Measurements from ENCODE around the gene SETD6. TPM values are rescaled to one million over a fixed set of nuclear protein-coding genes. Genes with fewer than 3 reads are reported as not detected.

Gene SETD6
- total RNA-seq, 4 donors from 2014 or later = 18.2 to 27.5 (median 22.0) TPM

DNA sequence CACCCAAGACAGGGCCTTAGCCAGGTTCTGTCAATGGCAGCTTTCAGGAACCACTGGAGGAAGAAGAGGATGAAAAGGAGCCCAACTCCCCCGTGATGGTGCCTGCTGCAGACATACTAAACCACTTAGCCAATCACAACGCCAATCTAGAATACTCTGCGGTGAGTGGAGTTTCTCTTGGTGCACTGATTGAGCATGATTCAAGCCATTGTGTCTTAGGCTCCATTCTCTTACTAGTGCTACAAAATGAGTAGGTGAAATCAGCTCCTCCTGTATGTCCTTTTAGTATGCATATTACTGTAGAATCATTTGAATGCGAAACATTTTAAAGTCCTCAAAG, 1.4 kb downstream of the SETD6 start:
- no peak for TF ChIP-seq EP300 (IDR thresholded peaks at IDR 0.05)
- TF ChIP-seq POLR2A (IDR thresholded peaks at IDR 0.05; ENCODE audit: low read depth) = no peak
- TF ChIP-seq POLR2AphosphoS5 (IDR thresholded peaks at IDR 0.05) = no peak
- TF ChIP-seq, protein P1, sequence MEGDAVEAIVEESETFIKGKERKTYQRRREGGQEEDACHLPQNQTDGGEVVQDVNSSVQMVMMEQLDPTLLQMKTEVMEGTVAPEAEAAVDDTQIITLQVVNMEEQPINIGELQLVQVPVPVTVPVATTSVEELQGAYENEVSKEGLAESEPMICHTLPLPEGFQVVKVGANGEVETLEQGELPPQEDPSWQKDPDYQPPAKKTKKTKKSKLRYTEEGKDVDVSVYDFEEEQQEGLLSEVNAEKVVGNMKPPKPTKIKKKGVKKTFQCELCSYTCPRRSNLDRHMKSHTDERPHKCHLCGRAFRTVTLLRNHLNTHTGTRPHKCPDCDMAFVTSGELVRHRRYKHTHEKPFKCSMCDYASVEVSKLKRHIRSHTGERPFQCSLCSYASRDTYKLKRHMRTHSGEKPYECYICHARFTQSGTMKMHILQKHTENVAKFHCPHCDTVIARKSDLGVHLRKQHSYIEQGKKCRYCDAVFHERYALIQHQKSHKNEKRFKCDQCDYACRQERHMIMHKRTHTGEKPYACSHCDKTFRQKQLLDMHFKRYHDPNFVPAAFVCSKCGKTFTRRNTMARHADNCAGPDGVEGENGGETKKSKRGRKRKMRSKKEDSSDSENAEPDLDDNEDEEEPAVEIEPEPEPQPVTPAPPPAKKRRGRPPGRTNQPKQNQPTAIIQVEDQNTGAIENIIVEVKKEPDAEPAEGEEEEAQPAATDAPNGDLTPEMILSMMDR (IDR thresholded peaks at IDR 0.05) = no peak
- peak overlapping the region in 1 of 4 donors; percentile 94 for H3K4me3 ChIP-seq
- peaks cover 15 to 28% (median 20%) of the 10 kb centered on the region in 4 donors for H3K4me1 ChIP-seq
- intact Hi-C loops (cut with DNase I) = loop anchor here (5.0 kb wide), 1 partner anchor 111 kb away; the partner anchor contains the start of gene CNOT1
- H3K36me3 ChIP-seq = peaks cover 34 to 52% (median 50%) of the 10 kb centered on the region in 4 donors
- H3K27ac ChIP-seq (replicated peaks in 1 of 4) = peak overlapping the region in 1 of 4 donors; percentile 85
- H3K27me3 ChIP-seq = no peaks in the 10 kb centered on the region
- DNase-seq (ENCODE audit: extremely low spot score) = no peak
- H3K9me3 ChIP-seq = no peaks in the 10 kb centered on the region
- 78% methylated on average over 4 of the region's 4 CpGs for WGBS

DNA sequence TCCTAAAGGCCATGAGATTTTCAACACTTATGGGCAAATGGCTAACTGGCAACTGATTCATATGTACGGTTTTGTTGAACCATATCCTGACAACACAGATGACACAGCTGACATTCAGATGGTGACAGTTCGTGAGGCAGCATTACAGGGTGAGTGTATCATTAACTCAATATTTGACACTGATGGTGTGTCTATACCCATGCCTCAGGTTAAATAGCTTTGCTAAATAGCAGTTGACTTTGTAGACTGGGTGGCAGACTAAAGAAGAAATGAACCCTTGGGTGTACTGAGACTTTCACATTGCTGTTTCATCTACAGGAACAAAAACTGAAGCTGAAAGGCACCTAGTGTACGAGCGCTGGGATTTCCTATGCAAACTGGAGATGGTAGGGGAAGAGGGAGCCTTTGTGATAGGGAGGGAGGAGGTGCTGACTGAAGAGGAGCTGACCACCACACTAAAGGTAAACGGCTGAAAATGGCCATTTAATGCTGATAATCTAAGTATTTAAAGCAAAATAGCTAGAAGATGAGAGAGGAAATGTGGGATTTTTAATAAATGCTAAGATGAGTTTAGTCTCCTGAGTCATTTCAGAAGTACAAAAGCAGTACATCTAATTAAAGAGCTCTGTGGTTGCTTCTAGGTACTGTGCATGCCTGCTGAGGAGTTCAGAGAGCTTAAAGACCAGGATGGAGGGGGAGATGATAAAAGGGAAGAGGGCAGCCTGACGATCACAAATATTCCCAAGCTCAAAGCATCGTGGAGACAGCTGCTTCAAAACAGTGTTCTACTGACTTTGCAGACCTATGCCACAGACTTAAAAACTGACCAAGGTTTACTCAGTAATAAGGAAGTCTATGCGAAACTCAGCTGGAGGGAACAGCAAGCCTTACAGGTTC, 3.0 kb downstream of the SETD6 start:
- TF ChIP-seq POLR2AphosphoS5 (IDR thresholded peaks at IDR 0.05) (no peak), POLR2A (IDR thresholded peaks at IDR 0.05; ENCODE audit: low read depth) (no peak), EP300 (IDR thresholded peaks at IDR 0.05) (no peak)
- TF ChIP-seq, protein P1 (IDR thresholded peaks at IDR 0.05) = no peak
- 77% methylated on average over 8 of the region's 8 CpGs for WGBS
- intact Hi-C loops (cut with DNase I) = loop anchor here (5.0 kb wide), 1 partner anchor 109 kb away; the partner anchor contains the start of gene CNOT1
- H3K27ac ChIP-seq (replicated peaks in 1 of 4) = no peak overlapping the region
- no peaks in the 10 kb centered on the region for H3K27me3 ChIP-seq
- DNase-seq (ENCODE audit: extremely low spot score) = no peak
- no peak overlapping the region for H3K4me3 ChIP-seq
- H3K4me1 ChIP-seq = peaks cover 15 to 25% (median 20%) of the 10 kb centered on the region in 4 donors
- H3K9me3 ChIP-seq = no peaks in the 10 kb centered on the region
- peaks cover 50 to 68% (median 66%) of the 10 kb centered on the region in 4 donors for H3K36me3 ChIP-seq

DNA sequence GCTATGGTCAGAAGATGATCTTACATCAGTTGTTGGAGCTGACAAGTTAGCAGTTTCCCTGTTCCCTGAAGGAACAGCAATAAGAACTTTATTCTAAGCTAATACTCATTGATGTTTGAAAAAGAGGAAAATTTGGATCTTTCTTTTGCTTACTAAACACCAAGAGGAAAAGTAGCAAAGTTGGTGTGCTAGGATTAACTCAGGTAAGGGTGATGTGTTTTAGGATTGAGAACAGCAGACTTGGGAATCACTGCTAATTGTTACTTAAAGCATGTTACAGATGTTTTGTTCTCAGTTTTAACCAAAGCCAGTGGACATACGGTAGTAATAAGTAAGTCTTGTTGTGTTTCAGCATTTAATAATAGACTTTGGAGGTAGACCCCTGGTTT, 3.7 kb downstream of the SETD6 start:
- Histone ChIP-seq H3K27me3 (no peaks in the 10 kb centered on the region), H3K36me3 (peaks cover 57 to 75% (median 72%) of the 10 kb centered on the region in 4 donors), H3K4me3 (no peak overlapping the region), H3K4me1 (peaks cover 15 to 25% (median 18%) of the 10 kb centered on the region in 4 donors), H3K9me3 (no peaks in the 10 kb centered on the region), H3K27ac (replicated peaks in 1 of 4) (no peak overlapping the region)
- intact Hi-C loops (cut with DNase I) = loop anchor here (5.0 kb wide), 1 partner anchor 108 kb away; the partner anchor contains the start of gene CNOT1
- no peak for TF ChIP-seq EP300 (IDR thresholded peaks at IDR 0.05)
- TF ChIP-seq, protein P1 (IDR thresholded peaks at IDR 0.05) = no peak
- no peak for TF ChIP-seq POLR2A (IDR thresholded peaks at IDR 0.05; ENCODE audit: low read depth)
- TF ChIP-seq POLR2AphosphoS5 (IDR thresholded peaks at IDR 0.05) = no peak
- 93% methylated on average over 1 of the region's 1 CpG for WGBS
- DNase-seq (ENCODE audit: extremely low spot score) = no peak

DNA sequence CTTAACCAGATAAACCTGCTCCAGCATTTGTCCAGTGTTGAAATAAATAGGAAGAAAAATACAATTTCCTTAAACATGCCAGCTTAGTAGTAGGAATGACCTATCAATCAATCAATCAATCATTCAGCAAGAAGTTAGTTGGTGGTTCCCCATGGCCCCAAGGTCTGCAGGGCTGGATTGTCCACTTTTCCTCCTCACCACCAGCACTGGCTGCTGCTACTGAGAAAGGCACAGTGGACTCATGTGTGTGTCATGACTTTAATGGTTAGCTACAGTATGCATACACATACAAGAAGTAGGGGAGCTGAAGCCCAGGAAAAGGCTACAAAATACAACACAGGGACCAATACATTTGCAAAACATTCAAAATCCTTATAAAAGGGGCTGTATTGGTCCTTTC, 4.4 kb downstream of the SETD6 start:
- Histone ChIP-seq H3K27me3 (no peaks in the 10 kb centered on the region), H3K4me3 (no peak overlapping the region), H3K27ac (replicated peaks in 1 of 4) (no peak overlapping the region), H3K36me3 (peaks cover 64 to 82% (median 79%) of the 10 kb centered on the region in 4 donors), H3K9me3 (no peaks in the 10 kb centered on the region), H3K4me1 (peaks cover 9 to 18% (median 12%) of the 10 kb centered on the region in 4 donors)
- intact Hi-C loops (cut with DNase I) = loop anchor here (5.0 to 10.0 kb wide), 2 partner anchors 55 to 108 kb away; partner anchors contain the start of gene CNOT1
- DNase-seq (ENCODE audit: extremely low spot score) = no peak
- TF ChIP-seq, protein P1 (IDR thresholded peaks at IDR 0.05) = no peak
- no peak for TF ChIP-seq POLR2AphosphoS5 (IDR thresholded peaks at IDR 0.05)
- TF ChIP-seq POLR2A (IDR thresholded peaks at IDR 0.05; ENCODE audit: low read depth) = no peak
- TF ChIP-seq EP300 (IDR thresholded peaks at IDR 0.05) = no peak

All from esophagus muscularis mucosa (tissue), 4 donors.